ENCODE measurements around the gene CYP4V2.

Gene CYP4V2

GRCh38 chr4:186191200-186192065 is at the start of gene CYP4V2:
Gene CYP4V2, plus strand, starts transcription at chr4:186191567. Its CDS starts 257 bp downstream, at chr4:186191824.
- TF ChIP-seq ZNF274 (IDR thresholded peaks at IDR 0.05; ENCODE audit: low read depth, low read length) = no peak
- peak within 1 kb of the TSS; percentile 80 for H3K4me3 ChIP-seq (ENCODE audit: low read length)

- TF ChIP-seq ZNF274 (IDR thresholded peaks at IDR 0.05; ENCODE audit: low read depth, low read length) = no peak
- peak overlapping the region; percentile 61; the same call in 1 of the 2 replicates for H3K4me3 ChIP-seq (ENCODE audit: low read length)
Measured at GRCh38 chr4:186144198-186144945, 47.0 kb upstream of the CYP4V2 start.

- no peak for TF ChIP-seq ZNF274 (IDR thresholded peaks at IDR 0.05; ENCODE audit: low read depth, low read length)
- H3K4me3 ChIP-seq (ENCODE audit: low read length) = peak overlapping the region; percentile 55; the same call in 1 of the 2 replicates
Measured at GRCh38 chr4:186144946-186145569, 46.3 kb upstream of the CYP4V2 start.

- no peak for TF ChIP-seq ZNF274 (IDR thresholded peaks at IDR 0.05; ENCODE audit: low read depth, low read length)
- H3K4me3 ChIP-seq (ENCODE audit: low read length) = no peak overlapping the region
Measured at GRCh38 chr4:186146458-186146857, 44.9 kb upstream of the CYP4V2 start.

GRCh38 chr4:186148336-186148975 is 42.9 kb upstream of the CYP4V2 start:
- H3K4me3 ChIP-seq (ENCODE audit: low read length) = no peak overlapping the region
- TF ChIP-seq ZNF274 (IDR thresholded peaks at IDR 0.05; ENCODE audit: low read depth, low read length) = no peak

GRCh38 chr4:186149872-186150271 is 41.5 kb upstream of the CYP4V2 start:
- TF ChIP-seq ZNF274 (IDR thresholded peaks at IDR 0.05; ENCODE audit: low read depth, low read length) = no peak
- no peak overlapping the region for H3K4me3 ChIP-seq (ENCODE audit: low read length)

GRCh38 chr4:186150926-186151325 is 40.4 kb upstream of the CYP4V2 start:
- H3K4me3 ChIP-seq (ENCODE audit: low read length) = no peak overlapping the region
- no peak for TF ChIP-seq ZNF274 (IDR thresholded peaks at IDR 0.05; ENCODE audit: low read depth, low read length)

GRCh38 chr4:186151499-186151898 is 39.9 kb upstream of the CYP4V2 start:
- no peak overlapping the region for H3K4me3 ChIP-seq (ENCODE audit: low read length)
- TF ChIP-seq ZNF274 (IDR thresholded peaks at IDR 0.05; ENCODE audit: low read depth, low read length) = no peak

- H3K4me3 ChIP-seq (ENCODE audit: low read length) = no peak overlapping the region
- no peak for TF ChIP-seq ZNF274 (IDR thresholded peaks at IDR 0.05; ENCODE audit: low read depth, low read length)
Measured at GRCh38 chr4:186158021-186158813, 33.1 kb upstream of the CYP4V2 start.

- TF ChIP-seq ZNF274 (IDR thresholded peaks at IDR 0.05; ENCODE audit: low read depth, low read length) = no peak
- no peak overlapping the region for H3K4me3 ChIP-seq (ENCODE audit: low read length)
Measured at GRCh38 chr4:186158966-186159365, 32.4 kb upstream of the CYP4V2 start.

GRCh38 chr4:186159613-186160012 is 31.8 kb upstream of the CYP4V2 start:
- no peak for TF ChIP-seq ZNF274 (IDR thresholded peaks at IDR 0.05; ENCODE audit: low read depth, low read length)
- H3K4me3 ChIP-seq (ENCODE audit: low read length) = no peak overlapping the region

- TF ChIP-seq ZNF274 (IDR thresholded peaks at IDR 0.05; ENCODE audit: low read depth, low read length) = no peak
- H3K4me3 ChIP-seq (ENCODE audit: low read length) = no peak overlapping the region
Measured at GRCh38 chr4:186161138-186161537, 30.2 kb upstream of the CYP4V2 start.

- no peak for TF ChIP-seq ZNF274 (IDR thresholded peaks at IDR 0.05; ENCODE audit: low read depth, low read length)
- no peak overlapping the region for H3K4me3 ChIP-seq (ENCODE audit: low read length)
Measured at GRCh38 chr4:186166852-186167512, 24.4 kb upstream of the CYP4V2 start.
